HG02938 (cell line): ENCODE measurements around the gene HNRNPLL.
A peak's percentile ranks its signal among the peaks of the same experiment; 100 is the strongest.

Experiments
- ATAC-seq: cut with Tn5 transposase; IDR thresholded peaks from one replicate; pipeline ENCODE4 v1.9.1; 2021; ENCODE audit warnings: mild to moderate bottlenecking, moderate library complexity; ENCODE audit not compliant: unreplicated experiment

Gene HNRNPLL

GRCh38 chr2:38533757-38534545 lies 68.8 kb downstream of the HNRNPLL start:
- ATAC-seq, result no peak

- ATAC-seq, result peak; percentile 95
These were observed 69.5 kb downstream of the HNRNPLL start for GRCh38 chr2:38533180-38533579.

DNA sequence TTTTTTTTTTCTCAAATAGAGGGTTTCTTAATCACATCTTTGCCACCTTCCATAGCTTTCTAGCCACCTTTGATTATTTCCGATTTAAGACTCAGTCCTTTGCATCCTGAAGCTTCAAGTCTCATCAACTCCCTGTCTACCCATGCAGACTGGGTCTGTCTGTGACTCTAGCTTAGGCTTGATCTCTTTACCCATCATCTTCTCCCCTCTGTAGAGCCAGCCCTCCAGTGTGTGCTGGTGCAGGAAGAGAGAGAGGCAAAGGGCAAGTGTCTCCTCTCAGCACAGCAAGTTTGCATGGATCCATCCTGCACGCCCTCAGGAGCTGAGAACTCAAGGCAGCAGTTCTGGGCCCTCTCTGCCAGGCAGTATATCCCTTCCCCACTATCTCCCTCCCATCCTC lies 70.4 kb downstream of the HNRNPLL start:
- ATAC-seq, result no peak

- ATAC-seq, result no peak
These were observed 73.5 kb downstream of the HNRNPLL start for GRCh38 chr2:38529208-38529607.

DNA sequence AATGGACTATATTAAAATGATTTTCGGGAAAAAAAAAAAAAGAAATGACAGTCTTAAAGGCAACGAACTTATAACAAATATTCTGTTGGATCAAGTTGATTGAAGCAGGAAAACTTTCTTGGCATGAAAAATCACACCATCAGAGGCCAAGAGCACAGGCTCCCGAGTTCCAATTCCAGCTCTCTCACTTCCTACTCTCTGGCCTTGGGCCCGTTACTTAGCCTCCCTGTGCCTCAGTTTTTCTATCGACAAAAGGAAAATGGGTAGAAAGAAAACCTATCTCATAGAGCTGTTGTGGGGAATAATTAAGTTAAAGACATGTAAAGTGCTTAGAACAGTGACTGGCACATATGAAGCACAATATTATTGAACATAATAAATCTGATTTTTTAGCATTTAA lies 74.2 kb downstream of the HNRNPLL start:
- no peak for ATAC-seq

- no peak for ATAC-seq
These were observed 74.7 kb downstream of the HNRNPLL start for GRCh38 chr2:38528008-38528442.

- ATAC-seq, result no peak
These were observed 75.3 kb downstream of the HNRNPLL start for GRCh38 chr2:38527338-38528007.

- ATAC-seq, result no peak
These were observed 76.5 kb downstream of the HNRNPLL start for GRCh38 chr2:38526195-38526594.

DNA sequence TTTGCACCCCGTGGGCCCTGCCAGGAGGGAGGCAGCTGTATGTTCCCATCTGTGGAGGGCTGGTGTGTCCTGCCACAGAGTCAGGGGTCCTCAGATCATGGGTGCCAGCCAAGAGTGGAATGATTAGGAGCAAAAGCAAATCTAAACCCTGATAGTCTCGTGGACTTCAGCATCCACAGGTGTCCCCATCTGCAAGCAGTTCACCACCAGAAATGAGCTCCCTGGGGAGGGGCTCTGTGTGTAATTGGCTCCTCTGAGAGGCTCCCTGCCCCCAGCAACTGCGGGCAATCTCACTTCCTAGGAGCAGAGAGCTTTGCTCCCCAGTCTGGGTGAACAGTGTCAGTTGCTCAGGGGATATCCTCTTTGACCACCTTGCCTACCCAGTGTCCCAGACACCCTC lies 78.1 kb downstream of the HNRNPLL start:
- no peak for ATAC-seq

- ATAC-seq, result no peak
These were observed 78.8 kb downstream of the HNRNPLL start for GRCh38 chr2:38523728-38524437.

- ATAC-seq, result no peak
These were observed 79.9 kb downstream of the HNRNPLL start for GRCh38 chr2:38522754-38523349.

- no peak for ATAC-seq
These were observed 80.9 kb downstream of the HNRNPLL start for GRCh38 chr2:38521835-38522234.

DNA sequence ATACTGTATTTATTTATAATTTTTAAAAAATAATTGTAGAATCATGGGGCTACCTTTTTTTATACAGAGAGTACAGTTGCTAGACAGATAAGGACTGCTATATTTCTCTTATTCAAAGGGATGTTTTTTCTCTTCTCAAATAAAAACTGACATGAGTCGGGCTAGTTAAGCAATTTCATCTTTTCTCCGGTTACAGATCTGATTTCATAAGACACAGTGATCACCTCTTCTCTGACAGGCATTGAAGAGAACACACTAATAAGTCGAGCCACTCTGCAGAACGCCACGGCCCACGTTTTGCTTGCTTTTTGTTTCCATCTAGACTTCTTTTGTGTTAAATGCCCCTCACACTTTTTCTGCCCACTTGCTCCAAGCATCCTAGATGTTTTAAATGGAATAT lies 85.4 kb downstream of the HNRNPLL start:
- ATAC-seq, result no peak

GRCh38 chr2:38516526-38516925 lies 86.2 kb downstream of the HNRNPLL start:
- no peak for ATAC-seq

- ATAC-seq, result no peak
These were observed 86.6 kb downstream of the HNRNPLL start for GRCh38 chr2:38516122-38516521.

DNA sequence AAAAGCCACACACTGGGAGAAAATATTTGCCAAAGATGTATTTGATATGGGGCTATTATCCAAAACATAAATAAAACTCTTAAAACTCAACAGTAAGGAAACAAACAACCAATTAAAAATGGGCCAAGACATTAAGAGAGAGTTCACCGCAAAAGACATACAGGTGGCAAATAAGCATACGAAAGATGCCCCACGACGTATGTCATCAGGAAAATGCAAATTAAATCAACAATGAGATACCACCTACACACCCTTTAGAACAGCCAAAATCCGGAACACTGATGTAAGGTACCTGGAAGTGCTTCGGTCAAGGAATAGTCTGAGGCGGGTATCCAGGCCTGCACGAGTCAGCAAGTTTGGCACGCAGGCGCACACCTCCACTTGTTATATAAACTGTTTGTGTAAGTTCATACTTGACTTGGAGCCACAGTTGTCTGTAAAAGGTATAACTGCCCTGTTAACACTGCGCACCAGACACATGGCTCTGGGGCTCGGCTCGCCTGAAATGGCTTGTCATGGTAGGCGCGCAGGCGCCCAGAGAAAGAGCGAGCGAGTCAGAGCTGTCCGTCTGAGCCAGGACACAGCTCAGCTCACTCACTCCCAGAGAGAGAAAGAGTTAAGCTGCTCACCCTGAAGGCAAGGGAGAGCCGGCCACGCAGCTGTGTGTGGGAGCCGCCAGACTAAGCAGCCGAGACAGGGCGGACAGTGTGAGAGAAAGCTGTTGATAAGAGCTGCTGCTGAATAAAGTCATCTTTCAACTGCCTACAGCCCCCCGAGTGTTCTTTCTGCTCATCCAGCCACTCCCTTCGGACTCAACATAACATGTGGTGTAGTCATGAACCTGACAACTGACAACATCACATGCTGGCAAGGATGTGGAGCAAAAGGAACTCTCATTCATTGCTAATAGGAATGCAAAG lies 87.3 kb downstream of the HNRNPLL start:
- no peak for ATAC-seq

DNA sequence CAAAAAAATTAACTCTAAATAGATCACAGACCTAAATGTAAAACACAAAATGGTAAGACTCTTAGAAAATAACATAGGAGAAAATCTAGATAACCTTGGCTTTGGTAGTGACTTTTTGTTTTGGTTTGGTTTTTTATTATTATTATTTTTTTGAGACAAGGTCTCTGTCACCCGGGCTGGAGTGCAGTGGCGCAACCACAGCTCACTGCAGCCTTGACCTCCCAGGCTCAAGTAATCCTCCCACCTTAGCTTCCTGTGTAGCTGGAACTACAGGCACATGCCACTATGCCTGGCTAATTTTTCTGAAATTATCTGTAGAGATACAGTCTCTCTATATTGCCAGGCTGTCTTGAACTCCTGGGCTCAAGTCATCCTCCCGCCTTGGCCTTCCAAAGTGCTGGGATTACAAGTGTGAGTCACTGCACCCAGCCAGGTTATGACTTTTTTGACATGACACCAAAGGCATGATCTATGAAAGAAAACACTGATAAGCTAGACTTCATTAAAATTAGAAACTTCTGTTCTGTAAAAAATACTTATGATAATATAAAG lies 88.0 kb downstream of the HNRNPLL start:
- no peak for ATAC-seq

GRCh38 chr2:38512211-38512610 lies 90.5 kb downstream of the HNRNPLL start:
- no peak for ATAC-seq
